H1 (cell line): Measurements from ENCODE around the gene ERMN. TPM values are rescaled to one million over a fixed set of nuclear protein-coding genes. Genes with fewer than 3 reads are reported as not detected.

Experiments used
- CTCF ChIA-PET: fragments of 300-600 bp; sonication (Branson Sonifier 250); formaldehyde crosslinking; loops from one replicate; lab custom pipeline; 2021; ENCODE audit not compliant: partially characterized antibody; lab: Charles Lee
- POLR2A ChIA-PET: fragments of 300-600 bp; sonication (Branson Sonifier 250); formaldehyde crosslinking; loops from one replicate; lab custom pipeline; 2021; ENCODE audit warnings: inconsistent platforms; ENCODE audit not compliant: partially characterized antibody; lab: Charles Lee
- DNase-seq, 2 experiments: peaks; one replicate each; pipeline versions ENCODE4 v3.0.0 to v3.0.0-alpha.2; 2010 to 2022; ENCODE audit warnings: low spot score in 2 of 2, low read depth in 1 of 2, mixed read lengths in 1 of 2
- FAIRE-seq: peaks from 2 replicates; lab custom pipeline; 2011; peaks lifted over from hg19 to GRCh38; lab: Jason Lieb, UNC
- H2AFZ ChIP-seq: 2 replicates; pipeline ENCODE4 v1.8.1; 2012; ENCODE audit warnings: low read length, inconsistent platforms
- H2AK5ac ChIP-seq: 2 replicates; pipeline ENCODE4 v1.6.1; 2013; ENCODE audit warnings: low read depth, low read length
- H2BK120ac ChIP-seq: replicated peaks from 2 replicates; pipeline ENCODE3; 2013; ENCODE audit warnings: low read depth, low read length, inconsistent platforms
- H2BK12ac ChIP-seq: 2 replicates; pipeline ENCODE4 v1.6.1; 2013; ENCODE audit warnings: low read depth, low read length
- H2BK15ac ChIP-seq: 2 replicates; pipeline ENCODE4 v1.6.1; 2013; ENCODE audit warnings: low read length
- H2BK20ac ChIP-seq: 2 replicates; pipeline ENCODE4 v1.6.1; 2013; ENCODE audit warnings: low read length
- H2BK5ac ChIP-seq: 2 replicates; pipeline ENCODE4 v1.6.1; 2013; ENCODE audit warnings: low read depth, low read length
- H3K14ac ChIP-seq: 2 replicates; pipeline ENCODE4 v1.6.1; 2013; ENCODE audit warnings: inconsistent platforms; ENCODE audit not compliant: insufficient read length
- H3K18ac ChIP-seq: 2 replicates; pipeline ENCODE4 v1.6.1; 2013; ENCODE audit warnings: low read length; ENCODE audit errors: extremely low read depth
- H3K23ac ChIP-seq: 2 replicates; pipeline ENCODE4 v1.6.1; 2013; ENCODE audit warnings: inconsistent platforms; ENCODE audit not compliant: insufficient read length
- H3K23me2 ChIP-seq: 2 replicates; pipeline ENCODE4 v1.6.1; 2013; ENCODE audit warnings: low read depth, low read length
- H3K27ac ChIP-seq: 2 replicates; pipeline ENCODE4 v1.6.1; 2011; ENCODE audit warnings: low read depth, low read length, inconsistent platforms
- H3K27me3 ChIP-seq, 4 experiments: replicated peaks in 1 of 4; 1 replicate in 1 of 4; 2 replicates in 3 of 4; pipeline versions ENCODE4 v1.6.1 to v1.8.1; 2011 to 2013; ENCODE audit warnings: low read length in 3 of 4, mild to moderate bottlenecking in 3 of 4, inconsistent platforms in 2 of 4, mixed read lengths in 2 of 4, moderate library complexity in 1 of 4; ENCODE audit not compliant: control insufficient read depth in 3 of 4, insufficient read depth in 3 of 4; ENCODE audit errors: extremely low read depth in 1 of 4
- H3K36me3 ChIP-seq, 4 experiments: 2 replicates each; pipeline versions ENCODE4 v1.6.1 to v1.8.1; 2011 to 2013; ENCODE audit warnings: mild to moderate bottlenecking in 4 of 4, low read length in 3 of 4, moderate library complexity in 2 of 4, control low read depth in 1 of 4, inconsistent platforms in 1 of 4; ENCODE audit not compliant: insufficient read depth in 4 of 4, control insufficient read depth in 2 of 4
- H3K4ac ChIP-seq: replicated peaks from 2 replicates; pipeline ENCODE3; 2013; ENCODE audit warnings: low read length, low read depth, mixed read lengths, inconsistent platforms; ENCODE audit not compliant: insufficient read length
- H3K4me1 ChIP-seq, 4 experiments: replicated peaks in 1 of 4; 1 replicate in 1 of 4; 2 replicates in 3 of 4; pipeline versions ENCODE4 v1.6.1 to v1.8.1; 2011 to 2013; ENCODE audit warnings: low read length in 3 of 4, inconsistent platforms in 2 of 4, mixed read lengths in 1 of 4; ENCODE audit not compliant: insufficient read depth in 4 of 4, control insufficient read depth in 3 of 4
- H3K4me2 ChIP-seq, 2 experiments: 2 replicates each; pipeline versions ENCODE4 v1.6.1 to v1.8.1; 2011 to 2013; ENCODE audit warnings: low read depth in 2 of 2, low read length in 2 of 2, control low read depth in 1 of 2, inconsistent platforms in 1 of 2, mild to moderate bottlenecking in 1 of 2; ENCODE audit not compliant: insufficient read depth in 1 of 2
- H3K4me3 ChIP-seq, 4 experiments: fragments of 200-600, 300-600 bp in 1 of 4; sonication (generic), shearing (Covaris generic), sonication (Bioruptor Twin) in 1 of 4; 2 replicates each; pipeline versions ENCODE4 v1.5.1 to v1.8.1; 2011 to 2016; ENCODE audit warnings: low read length in 4 of 4, low read depth in 3 of 4, control low read depth in 2 of 4, inconsistent platforms in 2 of 4, mild to moderate bottlenecking in 2 of 4, mixed read lengths in 1 of 4, moderate library complexity in 1 of 4; ENCODE audit not compliant: insufficient read depth in 2 of 4; ENCODE audit errors: extremely low read depth in 1 of 4
- H3K56ac ChIP-seq: replicated peaks from 2 replicates; pipeline ENCODE3; 2013; ENCODE audit warnings: low read depth, mild to moderate bottlenecking, mixed read lengths, low read length, inconsistent platforms; ENCODE audit not compliant: insufficient read length
- H3K79me1 ChIP-seq: 2 replicates; pipeline ENCODE4 v1.6.1; 2013; ENCODE audit warnings: low read depth, low read length, control low read depth
- H3K79me2 ChIP-seq, 2 experiments: 2 replicates each; pipeline versions ENCODE4 v1.6.1 to v1.8.1; 2012 to 2013; ENCODE audit warnings: low read length in 2 of 2, mild to moderate bottlenecking in 2 of 2, inconsistent platforms in 1 of 2; ENCODE audit not compliant: insufficient read depth in 2 of 2, control insufficient read depth in 1 of 2
- H3K9ac ChIP-seq, 4 experiments: replicated peaks in 1 of 4; 1 replicate in 1 of 4; 2 replicates in 3 of 4; pipeline versions ENCODE4 v1.6.1 to v1.8.1; 2011 to 2013; ENCODE audit warnings: low read depth in 3 of 4, low read length in 3 of 4, control low read depth in 2 of 4, mild to moderate bottlenecking in 2 of 4, moderate library complexity in 2 of 4, inconsistent platforms in 1 of 4; ENCODE audit errors: extremely low read depth in 1 of 4
- H3K9me3 ChIP-seq, 2 experiments: 2 replicates each; pipeline versions ENCODE4 v1.6.1 to v1.8.1; 2012 to 2013; ENCODE audit warnings: mild to moderate bottlenecking in 2 of 2, moderate library complexity in 2 of 2, control low read depth in 1 of 2, inconsistent platforms in 1 of 2, low read depth in 1 of 2, low read length in 1 of 2, mixed read lengths in 1 of 2; ENCODE audit not compliant: insufficient read depth in 2 of 2
- H4K20me1 ChIP-seq, 2 experiments: replicated peaks in 1 of 2; 2 replicates each; pipeline versions ENCODE3 to v1.8.1; 2011 to 2013; ENCODE audit warnings: inconsistent platforms in 2 of 2, low read length in 2 of 2, mild to moderate bottlenecking in 1 of 2; ENCODE audit not compliant: insufficient read depth in 2 of 2, control insufficient read depth in 1 of 2
- H4K5ac ChIP-seq: 2 replicates; pipeline ENCODE4 v1.6.1; 2013; ENCODE audit warnings: low read length, low read depth, mixed read lengths, inconsistent platforms; ENCODE audit not compliant: insufficient read length
- H4K8ac ChIP-seq: 2 replicates; pipeline ENCODE4 v1.8.0; 2013; ENCODE audit warnings: mild to moderate bottlenecking, moderate library complexity, low read length, inconsistent platforms; ENCODE audit not compliant: insufficient read depth; ENCODE audit errors: extremely low read depth
- H4K91ac ChIP-seq: replicated peaks from 2 replicates; pipeline ENCODE3; 2013; ENCODE audit warnings: low read length, mixed read lengths, inconsistent platforms; ENCODE audit not compliant: insufficient read length
- CHD1 ChIP-seq: IDR thresholded peaks from 2 replicates; pipeline ENCODE4 v1.6.1; 2012; ENCODE audit warnings: low read depth, low read length, improper control_type of control experiment
- CREB1 ChIP-seq: IDR thresholded peaks from 2 replicates; pipeline ENCODE4 v1.6.1; 2012; ENCODE audit warnings: inconsistent platforms
- SIRT6 ChIP-seq: IDR thresholded peaks from one replicate; pipeline ENCODE4 v1.7.1; 2012; ENCODE audit warnings: low read length, inconsistent platforms
- SP4 ChIP-seq: IDR thresholded peaks from 2 replicates; pipeline ENCODE4 v1.6.1; 2012; ENCODE audit warnings: low read length, inconsistent platforms
- SUZ12 ChIP-seq: fragments of 200-600 bp; sonication (generic); IDR thresholded peaks from 2 replicates; pipeline ENCODE4 v1.6.1; 2012; ENCODE audit warnings: mild to moderate bottlenecking, inconsistent platforms, low read length, moderate library complexity, mixed read lengths
- TAF7 ChIP-seq: optimal IDR thresholded peaks from 2 replicates; pipeline ENCODE3; 2011; ENCODE audit warnings: low read depth, mild to moderate bottlenecking, inconsistent platforms, low read length, moderate library complexity, borderline replicate concordance
- WGBS, 2 experiments: shearing (Covaris generic) in 1 of 2; methylation state at CpG; one replicate each; pipeline versions ENCODE4 v1.1.6 to v1.1.7; 2013 to 2015; ENCODE audit warnings: low lambda C conversion rate in 2 of 2, mixed read lengths in 2 of 2, inconsistent platforms in 1 of 2, low coverage in 1 of 2, missing lambda C conversion rate in 1 of 2; ENCODE audit not compliant: insufficient replicate concordance in 2 of 2, insufficient coverage in 1 of 2, insufficient read length in 1 of 2; ENCODE audit errors: extremely low coverage in 1 of 2, missing lambda C conversion rate in 1 of 2; 5-methylcytosine and 5-hydroxymethylcytosine counted together
- polyA plus RNA-seq, 7 experiments: library from polyadenylated mRNA; depleted of rRNA in 3 of 7; stranded (reverse) in 5 of 7; unstranded in 2 of 7; fragments of >200 nt in 5 of 7; fragments of 200-250 nt in 2 of 7; gene quantifications; 1 replicate in 5 of 7; 2 replicates in 1 of 7; 4 replicates in 1 of 7; pipeline versions ENCODE4 v1.2.1 to v1.2.3, GENCODE V29; 2011 to 2013; ENCODE audit warnings: missing spikeins in 2 of 7, mixed read lengths in 2 of 7
- total RNA-seq: library from RNA; stranded (reverse); fragmentation: NEBNext Ultra II Directional; extraction: Animal tissue kit (Norgen Biotek cat#: 25700); gene quantifications from 2 replicates; pipeline ENCODE4 v1.2.1, GENCODE V29; 2021

Gene ERMN
- total and polyA plus RNA-seq, 2 of the 8 experiments (the other 6 are each of a cell fraction or from before 2014, with no cell fraction given), result 0.11 TPM; not detected in 1

DNA sequence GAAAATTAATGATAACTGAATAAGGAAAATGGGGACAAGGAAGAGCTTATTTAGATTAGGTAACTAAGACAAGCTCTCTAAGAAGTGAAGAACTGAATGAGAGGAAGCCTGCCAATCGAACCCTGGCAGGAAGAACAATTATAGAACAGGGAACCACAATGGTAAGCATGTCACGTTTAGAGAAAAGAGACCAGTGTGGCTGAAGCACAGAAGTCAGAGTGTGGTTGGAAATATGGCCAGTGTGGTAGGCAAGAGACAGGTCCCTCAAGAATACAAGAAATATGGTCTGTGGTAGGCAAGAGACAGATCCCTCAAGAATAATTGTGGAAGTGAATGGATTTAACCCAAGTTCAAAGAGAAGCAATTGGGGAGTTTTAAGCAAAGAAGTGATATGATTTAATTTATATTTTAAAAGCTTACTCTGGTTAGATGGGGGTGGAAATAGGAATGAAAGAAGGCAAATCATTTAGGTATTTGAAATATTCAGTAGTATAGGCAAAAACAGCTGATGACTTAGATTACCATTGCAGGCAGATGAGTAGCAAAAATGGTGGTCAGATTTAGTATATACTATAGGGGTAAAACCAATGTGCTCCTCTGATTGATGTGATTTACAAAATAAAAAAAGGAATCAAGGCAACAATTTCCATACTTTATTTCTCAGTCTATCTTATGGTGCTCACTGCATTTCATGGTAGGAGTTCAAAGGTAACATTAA, 38.8 kb upstream of the ERMN start:
- ChIA-PET POLR2A (no interaction called here), CTCF (interaction anchor here (1.6 to 3.5 kb wide), 3 partner anchors 29 to 62 kb away, joined by 6 to 12 read pairs (median 12); no protein-coding TSS in a partner anchor)
- Histone ChIP-seq H2BK12ac (no peak overlapping the region), H2AK5ac (no peak overlapping the region), H4K8ac (no peak overlapping the region), H3K79me2 (no peaks in the 10 kb centered on the region), H3K27me3 (no peaks in the 10 kb centered on the region), H3K9me3 (peaks cover 10 to 12% of the 10 kb centered on the region in 2 experiments; a peak in 3 of 4 replicates), H2BK15ac (no peak overlapping the region), H3K23me2 (no peaks in the 10 kb centered on the region), H3K4me2 (no peak overlapping the region), H2AFZ (no peak overlapping the region), H2BK120ac (no peak overlapping the region), H4K5ac (no peak overlapping the region), H4K91ac (no peak overlapping the region), H3K23ac (no peak overlapping the region), H2BK20ac (no peak overlapping the region), H2BK5ac (no peak overlapping the region), H3K4me1 (no peaks in the 10 kb centered on the region), H3K9ac (no peak overlapping the region), H4K20me1 (no peaks in the 10 kb centered on the region), H3K18ac (no peak overlapping the region), H3K4me3 (no peak overlapping the region), H3K79me1 (no peaks in the 10 kb centered on the region), H3K27ac (no peak overlapping the region), H3K36me3 (no peaks in the 10 kb centered on the region), H3K56ac (no peak overlapping the region), H3K4ac (no peak overlapping the region), H3K14ac (no peak overlapping the region)
- FAIRE-seq, result no peak
- DNase-seq, result no peak
- TF ChIP-seq TAF7 (no peak), SUZ12 (no peak), CREB1 (no peak), CHD1 (no peak), SP4 (no peak), SIRT6 (no peak)
- 81% methylated on average over 2 of the region's 2 CpGs; no CpG with 5 or more reads in 1 of the 2 experiments for WGBS, 2 experiments
